ENCODE data around the gene HECTD3. TPM values are rescaled to one million over a fixed set of nuclear protein-coding genes. Genes with fewer than 3 reads are reported as not detected.
A peak's percentile ranks its signal among the peaks of the same experiment; 100 is the strongest.

The HECTD3 gene
- total and polyA plus RNA-seq, 8 donors, result 15.6 to 104 (median 28.8) TPM

- Histone ChIP-seq H3K4me1 (peaks cover 0 to 14% (median 0%) of the 10 kb centered on the region in 4 donors), H3K27me3 (no peaks in the 10 kb centered on the region), H3K27ac (no peak overlapping the region), H3K4me3 (no peak overlapping the region), H3K36me3 (peaks cover 0 to 8% (median 2%) of the 10 kb centered on the region in 4 donors), H3K9me3 (no peaks in the 10 kb centered on the region)
- TF ChIP-seq EP300 (IDR thresholded peaks at IDR 0.05) (no peak), POLR2A (IDR thresholded peaks at IDR 0.05) (no peak), CTCF (IDR thresholded peaks at IDR 0.05) (no peak), POLR2AphosphoS5 (IDR thresholded peaks at IDR 0.05) (no peak)
- intact Hi-C loops (cut with DNase I; ENCODE audit: low total_unique reads), result no loop called here
- DNase-seq, result peak in 1 of 2 donors; percentile 9
- 39 to 60% (median 52%) methylated on average over 2 of the region's 2 CpGs for WGBS, 5 donors
These were observed 40.1 kb upstream of the HECTD3 start for GRCh38 chr1:45051005-45051772.

- Histone ChIP-seq H3K4me3 (no peak overlapping the region), H3K4me1 (peaks cover 0 to 12% (median 0%) of the 10 kb centered on the region in 4 donors), H3K36me3 (peaks cover 0 to 21% (median 9%) of the 10 kb centered on the region in 4 donors), H3K9me3 (no peaks in the 10 kb centered on the region), H3K27me3 (no peaks in the 10 kb centered on the region), H3K27ac (no peak overlapping the region)
- intact Hi-C loops (cut with DNase I; ENCODE audit: low total_unique reads), result no loop called here
- DNase-seq, result no peak
- 87 to 94% (median 93%) methylated on average over 5 of the region's 5 CpGs for WGBS, 5 donors
- no peak for TF ChIP-seq CTCF (IDR thresholded peaks at IDR 0.05)
- TF ChIP-seq POLR2AphosphoS5 (IDR thresholded peaks at IDR 0.05), result no peak
- TF ChIP-seq EP300 (IDR thresholded peaks at IDR 0.05), result no peak
- TF ChIP-seq POLR2A (IDR thresholded peaks at IDR 0.05), result no peak
These were observed 35.9 kb upstream of the HECTD3 start for GRCh38 chr1:45047032-45047431.

- Histone ChIP-seq H3K36me3 (peaks cover 0 to 23% (median 10%) of the 10 kb centered on the region in 4 donors), H3K27me3 (no peaks in the 10 kb centered on the region), H3K9me3 (no peaks in the 10 kb centered on the region), H3K4me1 (no peaks in the 10 kb centered on the region), H3K4me3 (no peak overlapping the region), H3K27ac (no peak overlapping the region)
- WGBS, 5 donors, result 91 to 100% (median 94%) methylated on average over 1 of the region's 1 CpG
- no peak for DNase-seq
- intact Hi-C loops (cut with DNase I; ENCODE audit: low total_unique reads), result no loop called here
- TF ChIP-seq POLR2A (IDR thresholded peaks at IDR 0.05) (no peak), EP300 (IDR thresholded peaks at IDR 0.05) (no peak), POLR2AphosphoS5 (IDR thresholded peaks at IDR 0.05) (no peak), CTCF (IDR thresholded peaks at IDR 0.05) (no peak)
These were observed 33.8 kb upstream of the HECTD3 start for GRCh38 chr1:45044916-45045315.

GRCh38 chr1:45043094-45043493 is 32.0 kb upstream of the HECTD3 start:
- H3K27me3 ChIP-seq, result no peaks in the 10 kb centered on the region
- no peak for DNase-seq
- H3K9me3 ChIP-seq, result no peaks in the 10 kb centered on the region
- H3K27ac ChIP-seq, result no peak overlapping the region
- no peak overlapping the region for H3K4me3 ChIP-seq
- 79 to 85% (median 81%) methylated on average over 5 of the region's 5 CpGs for WGBS, 5 donors
- peaks cover 0 to 28% (median 8%) of the 10 kb centered on the region in 4 donors for H3K36me3 ChIP-seq
- intact Hi-C loops (cut with DNase I; ENCODE audit: low total_unique reads), result no loop called here
- no peak for TF ChIP-seq POLR2AphosphoS5 (IDR thresholded peaks at IDR 0.05)
- no peak for TF ChIP-seq EP300 (IDR thresholded peaks at IDR 0.05)
- H3K4me1 ChIP-seq, result no peaks in the 10 kb centered on the region

GRCh38 chr1:45040297-45040696 is 29.2 kb upstream of the HECTD3 start:
- intact Hi-C loops (cut with DNase I; ENCODE audit: low total_unique reads), result no loop called here
- H3K27me3 ChIP-seq, result no peaks in the 10 kb centered on the region
- WGBS, 5 donors, result 93 to 98% (median 96%) methylated on average over 5 of the region's 5 CpGs

More at GRCh38 chr1:45040297-45040696, 29.2 kb upstream of the HECTD3 start:
- no peak for TF ChIP-seq POLR2A (IDR thresholded peaks at IDR 0.05)
- no peak for TF ChIP-seq CTCF (IDR thresholded peaks at IDR 0.05)
- no peak for TF ChIP-seq POLR2AphosphoS5 (IDR thresholded peaks at IDR 0.05)
- no peak for TF ChIP-seq EP300 (IDR thresholded peaks at IDR 0.05)
- H3K27ac ChIP-seq, result no peak overlapping the region
- H3K36me3 ChIP-seq, result peaks cover 0 to 36% (median 16%) of the 10 kb centered on the region in 4 donors
- H3K9me3 ChIP-seq, result no peaks in the 10 kb centered on the region
- no peaks in the 10 kb centered on the region for H3K4me1 ChIP-seq
- DNase-seq, result no peak
- H3K4me3 ChIP-seq, result no peak overlapping the region

Data from stomach (tissue), 9 donors.